HEK293T (cell line): ENCODE data around the gene SPATA31C2.

Source experiments
- BHLHE40 ChIP-seq: fragments of 450-650 bp; IDR thresholded peaks from 2 replicates; pipeline ENCODE4 v1.6.1; 2016; ENCODE audit warnings: mild to moderate bottlenecking, moderate library complexity, borderline replicate concordance
- NFRKB ChIP-seq: fragments of 450-650 bp; IDR thresholded peaks from 2 replicates; pipeline ENCODE4 v1.6.1; 2016; ENCODE audit warnings: mild to moderate bottlenecking, moderate library complexity
- ZNF384 ChIP-seq: fragments of 450-650 bp; IDR thresholded peaks from 2 replicates; pipeline ENCODE4 v1.6.1; 2016
- TF ChIP-seq, protein P1 (sequence below): fragments of 450-650 bp; IDR thresholded peaks from 2 replicates; pipeline ENCODE4 v1.6.1; 2016

DNA sequence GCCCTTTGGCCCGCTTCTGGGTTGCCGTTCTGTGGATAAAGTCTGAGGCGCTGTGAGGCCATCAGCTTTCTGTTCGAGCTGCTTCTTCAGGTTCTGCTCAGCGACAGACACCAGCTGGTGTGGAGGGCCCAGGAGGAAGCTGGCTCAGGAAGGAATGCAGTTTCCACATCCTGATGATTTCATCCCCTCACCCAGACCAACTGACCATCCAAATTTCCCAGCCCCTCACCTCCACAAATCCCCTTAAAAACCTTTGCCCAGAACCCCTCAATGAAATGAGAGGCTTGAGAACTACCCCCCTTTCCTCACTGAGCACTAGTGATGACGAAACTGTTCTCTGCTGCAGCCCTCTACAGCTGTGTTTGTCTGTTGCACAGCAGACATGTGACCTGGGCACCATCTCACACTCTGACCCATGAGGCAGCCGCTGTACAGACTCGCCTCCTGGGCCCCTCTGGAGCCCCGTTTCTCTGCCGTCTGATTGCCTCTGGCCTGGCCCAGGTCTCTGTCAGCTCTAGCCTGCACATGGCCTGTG lies 45.4 kb downstream of the SPATA31C2 start:
- no peak for TF ChIP-seq ZNF384
- TF ChIP-seq BHLHE40 = no peak
- TF ChIP-seq, protein P1, sequence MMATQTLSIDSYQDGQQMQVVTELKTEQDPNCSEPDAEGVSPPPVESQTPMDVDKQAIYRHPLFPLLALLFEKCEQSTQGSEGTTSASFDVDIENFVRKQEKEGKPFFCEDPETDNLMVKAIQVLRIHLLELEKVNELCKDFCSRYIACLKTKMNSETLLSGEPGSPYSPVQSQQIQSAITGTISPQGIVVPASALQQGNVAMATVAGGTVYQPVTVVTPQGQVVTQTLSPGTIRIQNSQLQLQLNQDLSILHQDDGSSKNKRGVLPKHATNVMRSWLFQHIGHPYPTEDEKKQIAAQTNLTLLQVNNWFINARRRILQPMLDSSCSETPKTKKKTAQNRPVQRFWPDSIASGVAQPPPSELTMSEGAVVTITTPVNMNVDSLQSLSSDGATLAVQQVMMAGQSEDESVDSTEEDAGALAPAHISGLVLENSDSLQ = no peak
- TF ChIP-seq NFRKB = no peak
